Gastrocnemius medialis (tissue), 4 donors: ENCODE results near the gene HOXD8. TPM values are rescaled to one million over a fixed set of nuclear protein-coding genes. Genes with fewer than 3 reads are reported as not detected.

Experiments
- ATAC-seq, 2 donors: fragments of 150-250 bp; one replicate each; pipeline ENCODE4 v1.9.1; 2016
- DNase-seq, 2 donors: peaks; one replicate each; pipeline ENCODE4 v3.0.0-alpha.2; 2019
- H3K27ac ChIP-seq, 4 donors: fragments of 200-600 bp; sonication (generic); 1 replicate in 1 of 4; 2 replicates in 3 of 4; pipeline ENCODE4 v1.5.1; 2016 to 2018; ENCODE audit warnings: mild to moderate bottlenecking in 2 of 4, moderate library complexity in 1 of 4
- H3K27me3 ChIP-seq, 3 donors: fragments of 200-600 bp; sonication (generic) in 2 of 3; 1 replicate in 1 of 3; 2 replicates in 2 of 3; pipeline versions ENCODE4 v1.5.1 to v1.6.0; 2016 to 2019; ENCODE audit warnings: mild to moderate bottlenecking in 1 of 3, moderate library complexity in 1 of 3
- H3K36me3 ChIP-seq, 2 donors: fragments of 200-600 bp; sonication (generic) in 1 of 2; one replicate each; pipeline ENCODE4 v1.5.1; 2017 to 2018
- H3K4me1 ChIP-seq, 2 donors: fragments of 200-600 bp; sonication (generic) in 1 of 2; one replicate each; pipeline ENCODE4 v1.5.1; 2016 to 2017; ENCODE audit warnings: mild to moderate bottlenecking in 2 of 2
- H3K4me3 ChIP-seq, 4 donors: fragments of 200-600 bp; sonication (generic) in 3 of 4; 1 replicate in 1 of 4; 2 replicates in 3 of 4; pipeline ENCODE4 v1.5.1; 2016 to 2019; ENCODE audit warnings: mild to moderate bottlenecking in 2 of 4
- H3K9me3 ChIP-seq, 3 donors: fragments of 200-600 bp; sonication (generic) in 2 of 3; 1 replicate in 1 of 3; 2 replicates in 2 of 3; pipeline ENCODE4 v1.5.1; 2016 to 2019
- CTCF ChIP-seq, 5 experiments: fragments of 450-650 bp in 3 of 5; fragments of 200-600 bp in 2 of 5; sonication (generic) in 2 of 5; IDR thresholded peaks in 4 of 5; conservative IDR thresholded peaks in 1 of 5; 1 replicate in 4 of 5; 2 replicates in 1 of 5; pipeline ENCODE4 v1.5.1; 2016 to 2019; ENCODE audit warnings: antibody characterized with exemption in 5 of 5, mild to moderate bottlenecking in 3 of 5, moderate library complexity in 3 of 5
- POLR2A ChIP-seq, 2 donors: fragments of 450-650 bp; IDR thresholded peaks; one replicate each; pipeline ENCODE4 v1.6.1; 2017; ENCODE audit warnings: antibody characterized with exemption in 2 of 2, mild to moderate bottlenecking in 2 of 2, moderate library complexity in 2 of 2
- in situ Hi-C, 4 donors: fragments of 200-750 bp; cut with MboI; loops; one replicate each; pipeline versions ENCODE4 v1.15.0 to v1.8.0; 2017; ENCODE audit warnings: low sequenced_read_pairs in 4 of 4
- intact Hi-C: fragments of 100-400 bp; cut with DNase I; formaldehyde crosslinking; loops from one replicate; pipeline ENCODE4 v1.15.1; 2023; ENCODE audit warnings: low total_unique reads
- total RNA-seq, 4 donors: library from RNA; depleted of rRNA; stranded (reverse); fragments of >200 nt; gene quantifications; one replicate each; pipeline versions ENCODE4 v1.1.0 to v1.2.3, GENCODE V29; 2016

HOXD8 gene
- total RNA-seq, 4 donors from 2014 or later, result 4.0 to 12.0 (median 7.2) TPM

GRCh38 chr2:176098366-176099158, 30.9 kb upstream of the HOXD8 start:
- DNase-seq (no peak), ATAC-seq (no peak)
- Histone ChIP-seq H3K9me3 (no peaks in the 10 kb centered on the region), H3K27ac (no peak overlapping the region), H3K27me3 (peaks cover 99 to 100% (median 100%) of the 10 kb centered on the region in 3 donors), H3K36me3 (no peaks in the 10 kb centered on the region), H3K4me1 (peaks cover 16% of the 10 kb centered on the region in 2 donors), H3K4me3 (no peak overlapping the region)
- intact Hi-C loops (loop anchor here (5.0 kb wide), 2 partner anchors 731 to 846 kb away; no protein-coding TSS in a partner anchor), in situ Hi-C loops (loop anchor here in 3 of 4 donors (5.0 to 25.0 kb wide), 4 partner anchors 411 to 736 kb away; no protein-coding TSS in a partner anchor)
- TF ChIP-seq CTCF (IDR thresholded peaks at IDR 0.05 in 4 of 5, conservative IDR thresholded peaks at IDR 0.05 in 1 of 5) (no peak), POLR2A (IDR thresholded peaks at IDR 0.05) (no peak)

- in situ Hi-C loops, result loop anchor here in 3 of 4 donors (5.0 to 25.0 kb wide), 4 partner anchors 412 to 737 kb away; no protein-coding TSS in a partner anchor
These were observed 30.3 kb upstream of the HOXD8 start for GRCh38 chr2:176099159-176099727.

GRCh38 chr2:176099728-176100546, 29.6 kb upstream of the HOXD8 start, which contains the start of gene HOXD12:
TSS of gene HOXD12 (plus strand) at chr2:176099795. CDS start at chr2:176099802, 7 bp downstream.
- in situ Hi-C loops (loop anchor here in 3 of 4 donors (5.0 to 25.0 kb wide), 5 partner anchors 413 to 738 kb away; no protein-coding TSS in a partner anchor), intact Hi-C loops (loop anchor here (5.0 kb wide), 2 partner anchors 733 to 848 kb away; no protein-coding TSS in a partner anchor)
- DNase-seq (no peak), ATAC-seq (no peak)
- Histone ChIP-seq H3K4me1 (peaks cover 22 to 24% of the 10 kb centered on the region in 2 donors), H3K4me3 (no peak within 1 kb of the TSS), H3K9me3 (no peaks in the 10 kb centered on the region), H3K27me3 (peaks cover 99 to 100% (median 100%) of the 10 kb centered on the region in 3 donors), H3K27ac (no peak within 1 kb of the TSS), H3K36me3 (no peaks in the 10 kb centered on the region)
- TF ChIP-seq POLR2A (IDR thresholded peaks at IDR 0.05) (no peak), CTCF (IDR thresholded peaks at IDR 0.05 in 4 of 5, conservative IDR thresholded peaks at IDR 0.05 in 1 of 5) (no peak)

More at GRCh38 chr2:176099159-176099727, 30.3 kb upstream of the HOXD8 start:
- peaks cover 19 to 20% of the 10 kb centered on the region in 2 donors for H3K4me1 ChIP-seq
- no peak overlapping the region for H3K27ac ChIP-seq
- no peak for ATAC-seq
- H3K27me3 ChIP-seq, result peaks cover 99 to 100% (median 100%) of the 10 kb centered on the region in 3 donors
- H3K36me3 ChIP-seq, result no peaks in the 10 kb centered on the region
- intact Hi-C loops, result loop anchor here (5.0 kb wide), 2 partner anchors 732 to 847 kb away; no protein-coding TSS in a partner anchor
- no peak for DNase-seq
- H3K9me3 ChIP-seq, result no peaks in the 10 kb centered on the region
- no peak overlapping the region for H3K4me3 ChIP-seq
- TF ChIP-seq CTCF (IDR thresholded peaks at IDR 0.05 in 4 of 5, conservative IDR thresholded peaks at IDR 0.05 in 1 of 5) (no peak), POLR2A (IDR thresholded peaks at IDR 0.05) (no peak)

GRCh38 chr2:176100547-176101140, 28.9 kb upstream of the HOXD8 start:
- Histone ChIP-seq H3K4me1 (peaks cover 22 to 24% of the 10 kb centered on the region in 2 donors), H3K4me3 (no peak overlapping the region), H3K27me3 (peaks cover 99 to 100% (median 100%) of the 10 kb centered on the region in 3 donors), H3K27ac (no peak overlapping the region), H3K9me3 (no peaks in the 10 kb centered on the region), H3K36me3 (no peaks in the 10 kb centered on the region)
- intact Hi-C loops (no loop called here), in situ Hi-C loops (loop anchor here in 2 of 4 donors (25.0 kb wide), 1 partner anchor 712 kb away; no protein-coding TSS in a partner anchor)
- ATAC-seq (no peak), DNase-seq (no peak)
- no peak for TF ChIP-seq CTCF (IDR thresholded peaks at IDR 0.05 in 4 of 5, conservative IDR thresholded peaks at IDR 0.05 in 1 of 5)
- TF ChIP-seq POLR2A (IDR thresholded peaks at IDR 0.05), result no peak
